Loucy (cell line): Measurements from ENCODE around the gene CSHL1.
"Not testable (repeated sequence)": the region's sequence is repeated elsewhere in the genome, so short reads cannot be mapped to it uniquely, and the experiment has no call there.

Experiments
- H2AFZ ChIP-seq: fragments of 200-600 bp; sonication (generic); 2 replicates; pipeline ENCODE4 v1.6.0; 2016; ENCODE audit warnings: antibody characterized with exemption, mild to moderate bottlenecking, low read length, moderate library complexity
- H3F3A ChIP-seq: fragments of 200-600 bp; 2 replicates; pipeline ENCODE4 v1.6.0; 2016; ENCODE audit warnings: antibody characterized with exemption, low read depth, mild to moderate bottlenecking
- H3K27me3 ChIP-seq: fragments of 200-600 bp; sonication (generic); 2 replicates; pipeline ENCODE4 v1.6.1; 2014; ENCODE audit warnings: low read length, mild to moderate bottlenecking; ENCODE audit not compliant: insufficient read depth, poor library complexity, severe bottlenecking
- H3K36me3 ChIP-seq: fragments of 200-600 bp; sonication (generic); 2 replicates; pipeline ENCODE4 v1.6.1; 2016; ENCODE audit warnings: low read length; ENCODE audit not compliant: insufficient read depth
- H3K4me1 ChIP-seq: fragments of 200-600 bp; sonication (generic); 2 replicates; pipeline ENCODE4 v1.5.1; 2014; ENCODE audit warnings: low read length, mild to moderate bottlenecking; ENCODE audit not compliant: insufficient read depth, poor library complexity, severe bottlenecking
- H3K4me2 ChIP-seq: fragments of 200-600 bp; sonication (generic); 2 replicates; pipeline ENCODE4 v1.6.0; 2014; ENCODE audit warnings: antibody characterized with exemption, low read length, low read depth, mild to moderate bottlenecking; ENCODE audit not compliant: poor library complexity, severe bottlenecking
- H3K4me3 ChIP-seq: fragments of 200-600 bp; sonication (generic); 2 replicates; pipeline ENCODE4 v1.5.1; 2014; ENCODE audit warnings: low read length, mild to moderate bottlenecking, mixed read lengths; ENCODE audit not compliant: poor library complexity, severe bottlenecking
- H3K79me2 ChIP-seq: fragments of 200-600 bp; sonication (generic); 2 replicates; pipeline ENCODE4 v1.6.1; 2014; ENCODE audit warnings: low read length; ENCODE audit not compliant: insufficient read depth
- H3K9ac ChIP-seq: fragments of 200-600 bp; sonication (generic); 2 replicates; pipeline ENCODE4 v1.6.0; 2014; ENCODE audit warnings: mild to moderate bottlenecking, low read depth, low read length, moderate library complexity; ENCODE audit not compliant: poor library complexity, severe bottlenecking
- H3K9me2 ChIP-seq: fragments of 200-600 bp; sonication (generic); replicated peaks from 2 replicates; pipeline ENCODE4 v1.6.1; 2016; ENCODE audit warnings: low read depth, low read length, mixed read lengths
- H3K9me3 ChIP-seq: fragments of 200-600 bp; sonication (generic); 2 replicates; pipeline ENCODE4 v1.6.1; 2014; ENCODE audit warnings: mild to moderate bottlenecking, antibody characterized with exemption, low read length, low read depth; ENCODE audit not compliant: insufficient read depth
- H4K20me1 ChIP-seq: fragments of 200-600 bp; sonication (generic); 2 replicates; pipeline ENCODE4 v1.6.0; 2014; ENCODE audit warnings: antibody characterized with exemption, low read length, mild to moderate bottlenecking; ENCODE audit not compliant: insufficient read depth, poor library complexity, severe bottlenecking
- CTCF ChIP-seq: fragments of 200-600 bp; sonication (generic); conservative IDR thresholded peaks from 2 replicates; pipeline ENCODE4 v1.5.1; 2014; ENCODE audit warnings: mild to moderate bottlenecking, antibody characterized with exemption, low read length

CSHL1 gene

GRCh38 chr17:63870292-63870665 lies 40.8 kb downstream of the CSHL1 start:
- H3K27me3 ChIP-seq, H3K4me3 ChIP-seq, H3K4me2 ChIP-seq, H3K9me2 ChIP-seq, H3F3A ChIP-seq, H3K36me3 ChIP-seq, H3K9me3 ChIP-seq, H3K9ac ChIP-seq, H3K4me1 ChIP-seq, H2AFZ ChIP-seq, H4K20me1 ChIP-seq, H3K79me2 ChIP-seq: not testable (repeated sequence)
- 0 out of 2 replicates have a peak, but pooled peaks have one; percentile 2 for TF ChIP-seq CTCF

- TF ChIP-seq CTCF, result peak; percentile 56
- H3F3A ChIP-seq, H3K4me1 ChIP-seq, H3K36me3 ChIP-seq, H3K9me3 ChIP-seq, H3K9ac ChIP-seq, H4K20me1 ChIP-seq, H3K9me2 ChIP-seq, H3K4me2 ChIP-seq, H2AFZ ChIP-seq, H3K4me3 ChIP-seq, H3K27me3 ChIP-seq, H3K79me2 ChIP-seq: not testable (repeated sequence)
Measured at GRCh38 chr17:63869491-63870291, 41.4 kb downstream of the CSHL1 start.

GRCh38 chr17:63866625-63867024 lies 44.4 kb downstream of the CSHL1 start:
- H4K20me1 ChIP-seq, H3K4me3 ChIP-seq, H3K79me2 ChIP-seq, H3K9ac ChIP-seq, H3K27me3 ChIP-seq, H3K4me2 ChIP-seq, H3K9me2 ChIP-seq, H3K9me3 ChIP-seq, H3K4me1 ChIP-seq, H3K36me3 ChIP-seq, H3F3A ChIP-seq: not testable (repeated sequence)
- peak overlapping the region; percentile 72 for H2AFZ ChIP-seq
